Stomach (tissue), 4 donors: ENCODE results near the gene TDP1.

ENCODE experiments used
- EP300 ChIP-seq: sonication (generic); formaldehyde crosslinking; IDR thresholded peaks from one replicate; pipeline ENCODE4 v1.6.1; 2017; ENCODE audit warnings: antibody characterized with exemption
- POLR2A ChIP-seq, 4 donors: fragments of 450-650 bp; IDR thresholded peaks; one replicate each; pipeline ENCODE4 v1.6.1; 2016; ENCODE audit warnings: antibody characterized with exemption in 4 of 4, control low read depth in 2 of 4, mild to moderate bottlenecking in 1 of 4, moderate library complexity in 1 of 4
- POLR2AphosphoS5 ChIP-seq, 3 donors: sonication (generic); formaldehyde crosslinking; IDR thresholded peaks; one replicate each; pipeline ENCODE4 v1.6.1; 2016; ENCODE audit warnings: antibody characterized with exemption in 3 of 3
- TF ChIP-seq, protein P1 (sequence below), 7 experiments: fragments of 450-650 bp in 4 of 7; fragments of 200-600 bp in 3 of 7; sonication (generic) in 3 of 7; IDR thresholded peaks; one replicate each; pipeline ENCODE4 v1.5.1; 2016 to 2019; ENCODE audit warnings: antibody characterized with exemption in 7 of 7, control low read depth in 2 of 7, mild to moderate bottlenecking in 1 of 7

DNA sequence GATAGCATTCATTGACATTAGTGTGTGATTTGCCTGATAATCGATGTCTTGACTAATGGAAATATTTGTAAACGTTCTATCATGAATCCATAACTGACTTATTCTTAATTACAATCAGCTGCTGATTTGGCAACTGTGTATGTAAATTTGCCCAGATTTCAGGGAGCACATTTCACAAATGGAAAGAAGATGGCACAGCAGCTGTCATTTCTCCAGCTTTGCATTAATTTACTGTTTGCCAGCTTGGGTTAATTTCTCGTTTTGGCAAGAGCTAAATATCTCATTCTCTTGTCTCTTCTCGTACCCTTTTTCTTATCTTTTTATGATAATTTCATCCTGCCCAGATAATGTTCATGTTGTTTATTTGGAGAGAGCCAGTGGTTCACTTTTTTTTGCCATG is 22.9 kb downstream of the TDP1 start:
- TF ChIP-seq, protein P1, sequence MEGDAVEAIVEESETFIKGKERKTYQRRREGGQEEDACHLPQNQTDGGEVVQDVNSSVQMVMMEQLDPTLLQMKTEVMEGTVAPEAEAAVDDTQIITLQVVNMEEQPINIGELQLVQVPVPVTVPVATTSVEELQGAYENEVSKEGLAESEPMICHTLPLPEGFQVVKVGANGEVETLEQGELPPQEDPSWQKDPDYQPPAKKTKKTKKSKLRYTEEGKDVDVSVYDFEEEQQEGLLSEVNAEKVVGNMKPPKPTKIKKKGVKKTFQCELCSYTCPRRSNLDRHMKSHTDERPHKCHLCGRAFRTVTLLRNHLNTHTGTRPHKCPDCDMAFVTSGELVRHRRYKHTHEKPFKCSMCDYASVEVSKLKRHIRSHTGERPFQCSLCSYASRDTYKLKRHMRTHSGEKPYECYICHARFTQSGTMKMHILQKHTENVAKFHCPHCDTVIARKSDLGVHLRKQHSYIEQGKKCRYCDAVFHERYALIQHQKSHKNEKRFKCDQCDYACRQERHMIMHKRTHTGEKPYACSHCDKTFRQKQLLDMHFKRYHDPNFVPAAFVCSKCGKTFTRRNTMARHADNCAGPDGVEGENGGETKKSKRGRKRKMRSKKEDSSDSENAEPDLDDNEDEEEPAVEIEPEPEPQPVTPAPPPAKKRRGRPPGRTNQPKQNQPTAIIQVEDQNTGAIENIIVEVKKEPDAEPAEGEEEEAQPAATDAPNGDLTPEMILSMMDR (IDR thresholded peaks at IDR 0.05), result no peak
- TF ChIP-seq POLR2A (IDR thresholded peaks at IDR 0.05), result no peak
- no peak for TF ChIP-seq EP300
- TF ChIP-seq POLR2AphosphoS5 (IDR thresholded peaks at IDR 0.05), result no peak
